Uterus (tissue), 4 donors: ENCODE results near the gene STK39. TPM values are rescaled to one million over a fixed set of nuclear protein-coding genes. Genes with fewer than 3 reads are reported as not detected.

Source experiments
- DNase-seq, 2 donors: peaks; one replicate each; pipeline ENCODE4 v3.0.0-alpha.2; 2019 to 2020
- H3K27ac ChIP-seq, 2 donors: fragments of 200-600 bp; sonication (generic); 1 replicate in 1 of 2; 2 replicates in 1 of 2; pipeline ENCODE4 v1.5.1; 2016 to 2018
- H3K27me3 ChIP-seq, 2 donors: fragments of 200-600 bp; sonication (generic); one replicate each; pipeline ENCODE4 v1.5.1; 2018 to 2019; ENCODE audit warnings: control low read depth in 1 of 2
- H3K36me3 ChIP-seq, 2 donors: fragments of 200-600 bp; sonication (generic); one replicate each; pipeline ENCODE4 v1.5.1; 2019; ENCODE audit warnings: control low read depth in 1 of 2
- H3K4me1 ChIP-seq, 2 donors: fragments of 200-600 bp; sonication (generic); one replicate each; pipeline ENCODE4 v1.5.1; 2018 to 2019; ENCODE audit warnings: control low read depth in 1 of 2
- H3K4me3 ChIP-seq, 2 donors: fragments of 200-600 bp; sonication (generic); 1 replicate in 1 of 2; 2 replicates in 1 of 2; pipeline ENCODE4 v1.5.1; 2018 to 2019; ENCODE audit warnings: mild to moderate bottlenecking in 1 of 2
- H3K9me3 ChIP-seq, 2 donors: fragments of 200-600 bp; sonication (generic); one replicate each; pipeline ENCODE4 v1.5.1; 2019; ENCODE audit warnings: control low read depth in 1 of 2
- CTCF ChIP-seq, 4 experiments: fragments of 200-600 bp in 2 of 4; fragments of 450-650 bp in 2 of 4; sonication (generic) in 2 of 4; IDR thresholded peaks; one replicate each; pipeline ENCODE4 v1.5.1; 2016 to 2019; ENCODE audit warnings: antibody characterized with exemption in 4 of 4, mild to moderate bottlenecking in 2 of 4, moderate library complexity in 1 of 4
- POLR2A ChIP-seq, 2 donors: fragments of 450-650 bp; IDR thresholded peaks; one replicate each; pipeline ENCODE4 v1.6.1; 2016; ENCODE audit warnings: antibody characterized with exemption in 2 of 2, mild to moderate bottlenecking in 1 of 2, moderate library complexity in 1 of 2
- intact Hi-C: fragments of 100-400 bp; cut with DNase I; formaldehyde crosslinking; loops from one replicate; pipeline ENCODE4 v1.15.1; 2023; ENCODE audit warnings: low total_unique reads
- small RNA-seq: library from RNA; depleted of rRNA; stranded (forward); fragments of <200 nt; gene quantifications from one replicate; pipeline ENCODE3, GENCODE V24; 2016
- total RNA-seq, 4 donors: library from RNA; depleted of rRNA in 3 of 4; stranded (reverse); fragments of >200 nt in 3 of 4; gene quantifications; one replicate each; pipeline versions ENCODE4 v1.1.0 to v1.2.4, GENCODE V29; 2014 to 2023
- donor health status: DM: yes; HTN: yes; CAD: no.

The STK39 gene
- total RNA-seq, 4 donors from 2014 or later: 5.0 to 23.6 (median 9.8) TPM

- intact Hi-C loops: no loop called here
- no peaks in the 10 kb centered on the region for H3K4me1 ChIP-seq
- no peaks in the 10 kb centered on the region for H3K27me3 ChIP-seq
- H3K36me3 ChIP-seq: no peaks in the 10 kb centered on the region
- TF ChIP-seq CTCF (IDR thresholded peaks at IDR 0.05) (no peak), POLR2A (IDR thresholded peaks at IDR 0.05) (no peak)
- H3K9me3 ChIP-seq: no peaks in the 10 kb centered on the region
- H3K4me3 ChIP-seq: no peak overlapping the region
- no peak overlapping the region for H3K27ac ChIP-seq
- DNase-seq: no peak
These were observed 322.8 kb downstream of the STK39 start for GRCh38 chr2:167924556-167924955.

DNA sequence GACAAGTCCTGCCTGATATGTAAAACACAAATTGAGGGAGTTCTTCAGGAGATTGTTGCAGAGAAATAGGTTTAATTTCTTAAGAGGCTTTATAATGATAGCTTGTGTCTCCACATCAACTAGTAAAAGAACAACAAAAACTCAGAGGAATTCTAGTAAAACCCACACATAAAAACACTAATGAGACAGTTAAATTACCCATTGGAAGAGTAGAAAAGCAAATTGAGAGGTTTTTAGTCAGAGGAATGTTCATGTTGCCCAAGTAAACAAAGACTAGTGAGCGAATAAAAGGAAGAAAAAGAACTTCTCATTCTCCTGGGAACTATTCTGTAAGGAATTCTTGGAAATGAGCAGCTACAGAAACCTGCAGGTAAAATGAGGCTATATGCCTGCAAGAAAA lies 330.6 kb downstream of the STK39 start:
- Histone ChIP-seq H3K4me3 (no peak overlapping the region), H3K36me3 (no peaks in the 10 kb centered on the region), H3K27ac (no peak overlapping the region), H3K4me1 (no peaks in the 10 kb centered on the region), H3K9me3 (no peaks in the 10 kb centered on the region), H3K27me3 (no peaks in the 10 kb centered on the region)
- no peak for TF ChIP-seq POLR2A (IDR thresholded peaks at IDR 0.05)
- TF ChIP-seq CTCF (IDR thresholded peaks at IDR 0.05): no peak
- DNase-seq: no peak
- intact Hi-C loops: no loop called here

- no peaks in the 10 kb centered on the region for H3K27me3 ChIP-seq
- H3K9me3 ChIP-seq: no peaks in the 10 kb centered on the region
- intact Hi-C loops: no loop called here
These were observed 332.4 kb downstream of the STK39 start for GRCh38 chr2:167914969-167915368.

GRCh38 chr2:167908786-167909185 lies 338.6 kb downstream of the STK39 start:
- intact Hi-C loops: no loop called here
- H3K36me3 ChIP-seq: no peaks in the 10 kb centered on the region
- DNase-seq: no peak
- H3K27ac ChIP-seq: no peak overlapping the region
- H3K27me3 ChIP-seq: no peaks in the 10 kb centered on the region
- TF ChIP-seq CTCF (IDR thresholded peaks at IDR 0.05): no peak
- no peak for TF ChIP-seq POLR2A (IDR thresholded peaks at IDR 0.05)
- no peaks in the 10 kb centered on the region for H3K9me3 ChIP-seq
- H3K4me1 ChIP-seq: no peaks in the 10 kb centered on the region
- H3K4me3 ChIP-seq: no peak overlapping the region

More at GRCh38 chr2:167914969-167915368, 332.4 kb downstream of the STK39 start:
- Histone ChIP-seq H3K4me1 (no peaks in the 10 kb centered on the region), H3K36me3 (no peaks in the 10 kb centered on the region), H3K27ac (no peak overlapping the region), H3K4me3 (no peak overlapping the region)
- TF ChIP-seq POLR2A (IDR thresholded peaks at IDR 0.05): no peak
- no peak for TF ChIP-seq CTCF (IDR thresholded peaks at IDR 0.05)
- DNase-seq: no peak

DNA sequence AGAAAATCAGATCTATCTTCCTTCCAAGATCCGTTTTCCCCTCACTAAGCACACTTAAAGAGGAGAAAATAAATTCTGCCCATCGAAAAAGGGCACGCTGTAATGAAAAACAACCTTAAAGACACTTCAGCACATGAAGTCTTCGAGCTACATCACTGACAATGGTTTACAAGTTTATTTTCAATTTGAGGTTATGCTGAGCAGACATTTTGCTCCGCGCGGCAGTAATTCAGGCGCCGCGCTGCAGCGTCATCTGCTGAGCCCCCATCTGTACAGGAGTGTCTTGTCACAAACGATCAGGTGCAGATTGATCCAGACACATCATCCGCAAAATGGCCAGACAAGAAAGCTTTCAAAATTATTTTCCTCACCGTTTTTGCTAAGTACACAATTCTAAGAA lies 341.7 kb downstream of the STK39 start:
- Histone ChIP-seq H3K9me3 (no peaks in the 10 kb centered on the region), H3K4me1 (no peaks in the 10 kb centered on the region), H3K4me3 (no peak overlapping the region), H3K36me3 (no peaks in the 10 kb centered on the region), H3K27ac (no peak overlapping the region), H3K27me3 (no peaks in the 10 kb centered on the region)
- no peak for TF ChIP-seq CTCF (IDR thresholded peaks at IDR 0.05)
- no peak for TF ChIP-seq POLR2A (IDR thresholded peaks at IDR 0.05)
- DNase-seq: no peak
- intact Hi-C loops: no loop called here

Small RNAs within 50 kb of the gene (small RNA-seq; reads per million reads assigned to genes)
- gene AC067940.1: 0.18 reads per million

Other genes starting within 250 kb of the STK39 start
- gene CERS6, start 208.7 kb upstream of the STK39 start, total RNA-seq: 10 to 100 TPM; 20.0 to 47.2 (median 26.6) TPM